HG02870 (cell line): ENCODE measurements around the gene MAP2K5.

Source experiments
- ATAC-seq: cut with Tn5 transposase; IDR thresholded peaks from one replicate; pipeline ENCODE4 v1.9.1; 2021; ENCODE audit warnings: mild to moderate bottlenecking, moderate library complexity; ENCODE audit not compliant: unreplicated experiment

MAP2K5 gene

DNA sequence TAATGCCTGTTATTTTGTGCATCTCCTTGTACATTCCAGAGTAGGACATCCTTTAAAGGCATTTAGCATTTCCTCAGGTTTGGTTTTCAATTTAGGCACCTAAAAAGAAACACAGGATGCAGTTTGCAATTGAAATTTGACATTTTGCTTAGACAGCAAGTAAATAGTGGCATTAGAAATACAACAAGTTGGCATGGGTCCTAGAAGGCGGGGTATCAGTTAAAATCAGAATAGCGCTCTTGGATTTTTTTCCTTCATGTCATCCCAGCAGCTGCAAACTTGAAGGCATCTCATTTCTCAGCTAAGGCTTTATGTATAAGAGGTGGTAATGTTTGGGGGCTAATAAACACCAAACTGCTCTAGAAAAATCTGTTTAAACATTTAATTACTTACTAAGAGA, 235.3 kb downstream of the MAP2K5 start:
- no peak for ATAC-seq

DNA sequence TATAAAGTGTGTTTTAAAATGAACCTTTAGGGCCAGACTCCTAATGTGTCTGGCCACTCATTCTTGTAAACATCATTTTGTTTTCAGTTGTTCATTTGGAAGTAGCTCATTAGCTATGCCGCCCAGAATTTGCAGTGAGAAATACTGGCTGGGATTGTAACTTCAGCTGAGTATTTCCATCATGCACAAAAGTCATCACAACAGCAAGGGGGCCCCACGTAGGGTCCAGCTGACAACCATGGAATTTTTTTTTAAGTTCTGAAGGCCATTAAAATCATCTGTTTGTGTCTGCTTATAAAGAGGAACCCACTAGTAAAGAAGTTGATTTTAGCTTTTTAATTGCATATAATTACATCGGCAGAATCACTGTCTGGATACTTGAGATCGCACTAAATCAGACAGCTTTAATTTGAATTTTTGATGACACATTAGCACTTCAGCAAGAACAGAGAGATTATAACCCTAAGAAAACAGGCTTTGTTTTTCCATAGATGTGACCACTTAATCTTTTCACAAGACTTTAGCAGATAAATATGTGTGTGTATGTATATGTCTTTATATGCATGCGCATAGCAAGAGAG, 236.6 kb downstream of the MAP2K5 start:
- ATAC-seq = no peak

DNA sequence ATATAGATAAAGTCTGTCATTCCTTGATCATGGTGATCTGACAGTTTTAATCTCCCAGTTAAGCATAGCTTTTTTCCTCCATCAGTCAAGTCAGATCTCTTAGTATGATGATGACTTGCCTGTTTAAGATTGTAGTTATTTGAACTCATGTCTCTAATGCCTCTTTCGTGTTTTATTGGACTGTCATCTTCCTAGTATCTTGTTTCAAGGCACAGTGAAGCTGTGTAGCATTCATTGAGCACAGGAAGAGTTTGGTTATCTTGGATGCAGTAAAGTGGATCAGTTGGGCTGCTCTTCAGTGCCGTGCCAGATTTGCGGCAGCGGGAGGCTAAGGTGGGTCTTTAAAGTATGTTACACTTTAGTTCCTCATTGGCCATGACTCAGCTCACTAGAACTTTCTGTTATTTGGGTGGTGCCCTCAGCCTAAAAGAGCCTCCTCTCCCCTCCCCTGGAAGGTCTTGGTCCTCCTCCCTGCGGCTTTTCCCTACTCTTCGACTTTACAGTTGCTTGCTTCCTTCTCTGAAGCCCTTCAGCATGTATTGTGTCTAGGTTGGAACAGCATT, 237.1 kb downstream of the MAP2K5 start:
- no peak for ATAC-seq

DNA sequence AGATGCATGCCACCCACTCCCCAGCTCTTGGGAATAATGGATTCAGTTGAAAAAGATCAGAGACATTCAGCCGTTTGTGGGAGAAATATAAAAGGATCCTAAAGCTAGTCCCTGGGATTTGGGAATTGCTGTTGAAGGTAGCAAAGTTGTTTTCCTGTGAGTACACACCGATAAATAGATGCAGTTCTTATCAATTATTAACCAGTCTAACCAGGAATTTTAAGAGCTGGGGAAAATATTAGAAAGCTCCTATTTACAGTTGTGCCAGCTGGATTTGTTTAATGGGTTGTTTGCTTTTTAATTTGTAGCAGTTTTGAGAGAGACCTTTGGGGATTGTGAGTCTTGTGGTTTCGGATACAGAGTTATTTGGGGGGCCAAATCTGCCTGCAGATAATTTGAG, 238.6 kb downstream of the MAP2K5 start:
- no peak for ATAC-seq

DNA sequence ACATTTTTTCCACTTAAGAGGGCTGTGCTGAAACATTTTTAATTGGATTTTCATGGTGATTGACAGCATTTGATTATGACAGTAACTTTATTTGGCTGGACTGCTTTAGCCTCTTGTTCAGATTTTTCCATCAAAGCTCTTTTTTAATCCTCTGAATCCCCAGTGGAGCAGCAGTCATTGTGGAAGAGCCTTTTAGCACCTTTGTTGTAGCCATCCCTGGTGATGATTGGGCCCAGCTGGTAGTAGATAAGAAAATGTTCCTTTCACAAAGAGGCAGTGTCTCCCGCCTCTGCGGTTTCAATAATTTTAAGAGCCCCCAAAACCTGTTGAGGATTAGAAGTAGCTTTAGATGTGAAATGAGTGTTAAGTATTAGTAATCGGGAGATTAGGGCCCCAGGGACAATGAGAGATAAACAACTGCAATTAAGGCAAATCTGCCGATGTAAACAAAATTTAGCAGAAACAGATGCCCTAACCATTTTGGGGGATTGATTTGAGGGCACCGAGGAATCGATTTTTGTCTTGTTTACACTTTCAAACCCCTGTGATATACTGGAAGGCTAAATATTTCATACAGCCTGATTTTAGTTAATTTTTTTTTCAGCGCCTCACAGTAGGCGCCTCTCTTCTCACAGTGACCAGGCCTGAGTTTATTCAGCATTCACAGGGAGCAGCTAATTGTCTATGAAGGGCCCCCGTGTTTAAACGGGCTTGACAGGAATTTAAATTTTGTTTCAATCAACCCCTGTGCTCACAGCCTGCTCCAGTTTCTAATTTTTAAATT, 239.6 kb downstream of the MAP2K5 start:
- no peak for ATAC-seq

DNA sequence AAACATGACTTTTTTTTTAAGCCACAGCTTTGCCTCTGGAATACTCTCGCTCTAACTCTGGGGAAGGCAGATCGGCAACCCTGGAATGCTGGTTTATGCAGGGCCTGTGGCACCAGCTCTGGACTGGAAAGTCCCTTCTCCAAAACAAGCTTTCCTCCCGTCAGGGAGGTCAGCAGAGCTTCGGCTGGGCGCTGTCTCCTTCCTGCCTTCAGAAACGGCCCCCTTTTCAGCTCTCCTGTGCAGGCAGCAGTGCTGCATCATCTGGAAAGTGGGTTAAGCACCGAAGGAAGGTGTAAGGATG, 240.1 kb downstream of the MAP2K5 start:
- ATAC-seq = no peak

DNA sequence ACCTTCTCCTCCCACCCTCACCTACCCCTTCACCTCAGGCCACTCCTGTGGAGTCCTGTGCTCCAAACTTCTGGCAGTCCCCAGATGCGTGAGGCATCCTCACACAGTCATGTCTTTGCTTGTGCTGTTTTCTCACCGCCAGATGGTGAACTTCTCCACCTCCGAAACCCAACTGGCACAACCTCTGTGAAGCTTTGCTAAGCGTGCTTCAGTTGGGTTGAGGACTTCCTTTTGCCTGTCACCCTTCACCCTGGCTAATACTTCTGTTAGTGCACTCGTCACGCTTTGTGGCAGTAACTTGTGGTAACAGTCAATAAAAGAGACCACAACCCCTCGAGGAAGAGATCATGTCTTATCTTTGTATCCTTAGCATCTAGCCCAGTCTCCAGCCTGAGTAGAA, 240.8 kb downstream of the MAP2K5 start:
- peak; percentile 48 for ATAC-seq

DNA sequence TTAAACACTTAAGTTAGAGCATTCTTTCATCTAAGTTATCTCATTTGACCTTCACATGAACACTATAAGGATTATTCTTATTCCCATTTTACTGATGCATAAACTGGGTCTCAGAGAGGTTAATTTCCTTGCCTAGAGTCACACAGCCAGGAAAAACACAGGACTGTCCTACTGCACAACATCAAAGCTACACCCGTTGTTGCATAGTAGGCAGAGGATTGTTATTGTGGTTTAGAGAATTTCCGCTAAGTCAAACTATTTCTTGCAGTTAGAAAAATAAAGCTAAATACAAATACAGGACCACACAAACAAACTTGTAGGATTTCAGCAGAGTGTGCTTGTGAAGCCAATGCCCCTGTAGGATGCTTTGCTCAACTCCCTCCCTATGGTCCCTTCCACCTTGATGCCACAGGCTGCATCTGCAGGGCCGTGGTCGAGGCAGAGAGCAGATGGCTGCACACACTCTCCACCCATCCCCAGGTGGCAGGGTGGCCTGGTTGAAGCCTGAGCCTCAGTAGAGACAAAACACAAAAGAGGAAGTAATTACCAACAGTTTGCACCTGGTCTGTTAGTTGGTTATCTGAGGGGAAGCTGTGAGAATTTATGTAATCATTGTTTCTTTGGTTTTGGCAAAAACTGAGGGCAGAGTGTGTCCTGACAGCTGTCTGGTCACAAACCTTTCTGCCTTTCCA, 241.7 kb downstream of the MAP2K5 start:
- ATAC-seq = peak; percentile 79

DNA sequence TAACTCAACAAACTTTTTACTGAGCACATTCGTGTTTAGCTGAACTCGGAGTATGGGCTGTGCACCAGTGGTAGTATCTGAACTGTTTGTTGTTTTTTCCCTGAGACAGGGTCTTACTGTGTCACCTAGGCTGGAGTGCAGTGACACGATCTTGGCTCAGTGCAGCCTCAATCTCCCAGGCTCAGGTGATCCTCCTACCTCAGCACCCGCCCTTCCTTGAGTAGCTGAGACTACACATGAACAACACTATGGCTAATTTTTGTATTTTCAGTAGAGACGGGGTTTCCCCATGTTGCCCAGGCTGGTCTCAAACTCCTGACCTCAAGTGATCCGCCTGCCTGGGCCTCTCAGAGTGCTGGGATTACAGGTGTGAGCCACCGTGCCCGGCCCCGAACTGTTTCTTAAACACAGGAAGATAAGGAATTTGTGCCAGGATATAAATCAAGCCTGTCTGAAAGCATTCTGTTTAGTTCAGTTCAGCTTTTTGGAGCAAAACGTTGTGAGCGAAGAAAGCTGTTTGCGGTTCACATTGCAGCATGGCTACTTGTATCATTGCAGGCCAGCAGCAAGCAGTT, 242.4 kb downstream of the MAP2K5 start:
- peak; percentile 14 for ATAC-seq

DNA sequence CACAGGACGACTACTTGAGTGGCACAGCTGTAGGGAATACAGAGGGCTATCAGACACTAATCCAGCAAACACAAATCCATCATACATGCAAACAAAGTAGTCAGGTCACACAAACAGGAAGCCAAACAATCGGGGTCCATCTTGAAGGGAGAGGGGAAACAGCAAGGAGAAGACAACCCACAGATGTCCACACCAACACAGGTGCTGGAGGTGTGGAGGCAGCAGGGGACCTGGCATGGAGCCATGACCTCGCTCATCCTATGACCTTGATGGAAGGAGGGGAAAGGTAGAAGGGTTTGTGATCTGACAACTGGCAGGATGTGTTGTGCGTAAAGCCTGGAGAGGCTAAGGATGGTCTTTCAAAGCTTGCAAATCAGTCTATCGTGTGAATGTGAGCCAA, 242.9 kb downstream of the MAP2K5 start:
- ATAC-seq = no peak

DNA sequence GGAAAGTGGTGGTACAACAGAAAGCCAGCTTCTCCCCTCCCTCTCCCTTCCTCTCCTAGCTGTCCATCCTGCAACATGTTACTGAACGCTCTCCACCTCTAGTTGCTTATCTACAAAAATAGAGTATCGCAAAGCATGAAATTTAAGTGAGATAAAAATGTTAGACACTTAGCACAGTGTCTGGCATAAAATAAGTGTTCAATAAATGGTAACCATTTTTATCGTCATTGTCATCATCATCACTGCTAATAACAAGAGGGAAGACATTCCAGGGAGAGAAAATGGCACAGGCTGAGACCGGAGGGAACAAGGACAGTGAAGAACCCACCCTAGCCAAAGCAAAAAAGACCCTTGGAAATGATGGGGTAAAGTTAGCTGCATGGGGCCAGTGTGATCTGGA, 244.1 kb downstream of the MAP2K5 start:
- ATAC-seq = no peak

DNA sequence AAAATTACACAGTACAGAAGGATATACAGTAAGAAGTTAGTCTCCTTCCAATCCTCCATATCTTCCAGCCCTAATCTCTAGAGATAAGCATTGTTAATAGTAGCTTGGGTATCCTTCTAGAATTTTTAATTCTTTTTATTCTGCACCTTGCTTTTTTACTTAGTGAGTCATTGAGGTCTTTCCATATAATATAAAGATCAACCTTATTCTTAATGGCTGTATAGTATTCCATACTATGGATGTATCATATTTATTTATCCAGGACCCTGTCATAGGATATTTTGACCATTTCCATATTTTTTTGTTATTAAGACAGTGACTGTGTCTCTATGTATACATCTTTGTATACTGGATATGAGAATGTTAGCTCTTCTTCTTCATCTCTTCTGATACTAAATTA, 246.5 kb downstream of the MAP2K5 start:
- no peak for ATAC-seq

DNA sequence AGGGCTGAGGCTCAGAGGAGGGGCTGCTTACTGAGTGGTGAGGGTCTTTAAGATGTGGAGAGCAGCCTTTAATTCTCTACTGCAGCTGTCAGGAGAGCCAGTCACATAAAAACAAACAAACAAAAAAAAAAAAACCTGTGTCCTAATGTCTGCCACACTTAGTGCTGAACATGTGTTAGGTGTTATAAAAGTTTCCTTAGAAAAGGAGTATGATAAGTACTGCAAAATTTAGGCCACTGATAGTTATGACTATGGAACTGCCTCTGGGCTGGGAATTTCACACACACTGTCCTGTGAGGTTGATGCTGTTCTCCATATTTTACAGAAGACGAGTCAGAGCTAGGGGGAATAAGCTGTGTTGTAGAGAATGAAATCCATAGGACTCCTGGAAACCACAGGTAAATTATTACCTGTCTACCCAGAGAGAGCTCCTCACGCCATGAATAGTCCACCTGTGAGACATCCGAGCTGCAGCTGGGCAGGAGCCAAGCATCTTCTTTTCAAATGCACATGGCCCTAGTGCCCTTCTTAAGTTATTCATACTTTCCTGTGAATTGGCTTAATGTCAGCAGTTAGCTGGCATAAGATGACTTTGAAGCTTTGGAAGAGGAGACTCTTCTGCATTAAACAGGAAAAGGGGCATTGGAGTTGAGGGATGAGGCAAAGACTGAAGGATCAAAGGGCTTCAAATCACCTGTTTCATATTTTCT, 248.3 kb downstream of the MAP2K5 start:
- ATAC-seq = no peak

DNA sequence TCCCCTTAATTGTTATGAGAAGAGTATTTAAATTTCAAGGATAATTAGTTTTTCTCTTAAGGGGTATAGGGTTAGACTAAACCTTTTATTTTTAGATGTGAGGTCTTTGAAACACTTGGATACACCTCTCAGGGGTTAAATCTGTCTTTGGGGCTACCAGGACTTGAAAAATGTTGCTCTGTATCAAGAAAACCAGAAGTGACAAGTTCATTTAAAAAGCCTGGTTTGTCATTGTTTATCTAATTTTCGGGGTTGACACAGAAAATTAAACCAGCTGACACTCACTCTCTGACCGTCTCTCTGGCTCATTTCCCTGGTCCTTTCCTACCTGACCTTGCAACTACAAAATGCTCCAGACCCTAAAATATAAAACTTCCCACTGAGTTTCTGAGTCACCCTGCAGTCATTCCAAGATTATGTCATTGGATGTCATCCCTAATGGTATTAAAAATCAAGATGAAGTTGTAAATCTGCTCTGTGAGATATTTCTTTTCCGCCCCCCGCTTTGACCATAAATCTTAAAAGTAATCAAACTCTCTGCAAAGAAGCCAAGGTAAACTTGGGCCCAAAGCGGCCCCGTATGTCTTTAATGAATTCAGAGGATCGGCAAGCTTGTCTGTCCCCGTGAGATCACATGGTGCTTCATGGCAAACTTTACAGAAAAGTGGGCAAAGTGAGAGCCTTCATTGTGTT, 249.9 kb downstream of the MAP2K5 start:
- no peak for ATAC-seq

DNA sequence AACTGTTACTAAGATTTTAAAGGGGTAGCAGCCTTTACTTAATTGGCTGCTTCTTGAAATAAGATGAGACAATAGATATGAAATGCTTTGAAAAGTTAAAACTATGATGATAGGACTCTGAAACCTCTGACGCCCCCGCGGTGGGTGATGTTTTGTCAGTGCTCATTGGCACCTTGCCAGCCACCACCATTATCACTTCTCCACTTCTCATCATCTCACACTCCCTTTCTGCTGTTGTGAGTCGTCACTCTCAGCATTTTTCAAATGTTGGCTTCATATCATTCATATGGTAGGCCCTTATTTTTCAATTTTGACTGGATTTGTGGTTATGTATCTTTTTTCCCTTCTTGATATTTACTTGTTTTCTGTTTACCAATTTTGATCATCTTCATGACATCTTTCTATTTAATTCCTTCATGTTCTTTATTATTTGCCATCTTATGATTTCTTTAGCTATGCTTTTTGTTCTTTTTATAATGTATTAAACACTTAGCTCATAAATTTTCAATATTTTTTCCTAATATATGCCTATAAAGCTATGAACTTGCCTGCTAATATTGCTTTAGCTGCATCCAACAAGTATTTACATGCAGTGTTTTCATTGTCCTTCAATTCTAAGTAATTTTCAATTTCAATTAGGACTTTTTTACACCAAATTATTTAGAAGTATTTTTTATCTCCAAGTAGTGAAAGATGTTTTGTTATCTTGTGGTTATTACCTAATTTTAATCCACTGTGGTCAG, 252.5 kb downstream of the MAP2K5 start:
- ATAC-seq = no peak

DNA sequence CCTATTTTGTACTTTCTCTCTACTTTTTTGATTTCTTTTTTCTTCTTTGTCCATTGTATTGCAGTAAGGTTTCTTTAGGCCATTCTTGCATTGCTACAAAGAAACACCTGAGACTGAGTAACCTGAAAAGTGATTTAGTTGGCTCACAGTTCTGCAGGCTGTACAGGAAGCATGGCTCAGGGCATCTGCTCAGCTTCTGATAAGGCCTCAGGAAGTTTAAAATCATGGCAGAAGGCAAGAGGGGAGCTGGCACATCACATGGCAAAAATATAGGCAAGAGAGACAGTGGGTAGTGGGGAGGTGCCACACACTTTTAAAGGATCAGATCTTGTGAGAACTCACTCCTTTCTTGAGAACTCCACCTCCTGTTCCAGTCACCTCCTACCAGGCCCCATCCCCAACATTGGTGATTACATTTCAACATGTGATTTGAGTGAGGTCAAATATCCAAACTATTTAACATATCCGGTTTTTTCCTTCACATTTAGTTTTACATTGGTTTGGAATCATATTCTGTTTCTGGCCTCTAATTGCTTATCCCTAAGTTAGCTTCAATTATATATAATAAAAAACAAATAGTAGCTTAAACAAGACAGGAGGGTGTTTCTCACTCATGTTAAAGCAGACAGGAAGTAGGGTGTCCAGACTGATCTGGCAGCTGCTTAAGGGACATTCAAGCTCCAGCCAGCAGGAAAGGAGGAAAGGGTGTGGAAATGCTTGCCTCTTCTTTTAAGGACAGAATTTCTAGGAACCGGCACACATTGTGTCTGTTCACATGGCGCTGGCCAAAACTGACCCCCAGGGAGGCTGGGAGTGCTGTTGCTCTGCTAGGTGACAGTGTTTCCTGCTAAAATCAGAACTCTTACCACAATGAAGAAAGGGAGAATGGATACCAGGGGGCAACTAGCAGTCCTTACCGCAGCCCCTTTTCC, 254.0 kb downstream of the MAP2K5 start:
- no peak for ATAC-seq

DNA sequence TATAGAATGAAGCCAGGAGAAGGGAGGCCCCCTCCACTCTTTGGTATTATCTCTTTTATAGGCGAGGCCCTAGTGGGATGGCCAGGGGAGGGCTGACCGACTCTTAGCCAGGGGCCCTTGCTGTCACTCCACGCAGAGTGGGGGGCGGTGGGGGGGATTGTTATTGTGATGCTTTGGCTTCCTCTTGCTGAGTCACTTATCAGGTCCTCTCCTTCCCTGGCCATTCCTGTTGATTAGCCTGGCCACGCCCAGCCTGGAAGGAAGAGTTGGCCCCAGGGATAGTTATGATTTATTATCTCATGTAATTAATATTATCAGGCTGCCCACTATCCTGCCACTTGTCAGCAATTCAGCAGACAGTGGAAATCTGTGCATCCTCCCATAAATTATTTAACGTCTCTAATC, 257.3 kb downstream of the MAP2K5 start:
- no peak for ATAC-seq

DNA sequence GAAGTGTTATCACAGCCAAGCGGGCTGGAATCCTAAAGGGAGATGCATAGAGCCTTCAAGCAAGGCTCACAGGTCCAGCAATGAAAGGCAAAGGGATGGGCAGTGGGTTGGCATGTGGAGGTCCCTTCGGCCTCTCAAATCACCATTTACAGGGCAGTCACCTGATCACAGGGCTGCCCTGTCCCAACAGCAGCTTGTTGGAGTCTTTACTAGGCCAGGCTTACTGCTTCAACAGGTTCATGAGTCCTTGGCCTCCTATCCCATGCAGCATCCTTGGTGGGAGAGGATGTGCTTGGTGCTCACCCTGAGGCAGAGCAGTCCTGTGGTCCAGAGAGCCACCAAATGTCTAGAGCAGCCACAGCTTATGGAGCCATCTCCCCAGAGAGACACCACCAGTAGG, 258.6 kb downstream of the MAP2K5 start:
- no peak for ATAC-seq
